GM15510 (cell line): Measurements from ENCODE around the gene PPARGC1A.

Source experiments
- POLR2A ChIP-seq: IDR thresholded peaks from 3 replicates; pipeline ENCODE4 v1.6.1; 2011; ENCODE audit warnings: borderline replicate concordance; ENCODE audit not compliant: insufficient read length; ENCODE audit errors: extremely low read depth

The PPARGC1A gene, protein sequence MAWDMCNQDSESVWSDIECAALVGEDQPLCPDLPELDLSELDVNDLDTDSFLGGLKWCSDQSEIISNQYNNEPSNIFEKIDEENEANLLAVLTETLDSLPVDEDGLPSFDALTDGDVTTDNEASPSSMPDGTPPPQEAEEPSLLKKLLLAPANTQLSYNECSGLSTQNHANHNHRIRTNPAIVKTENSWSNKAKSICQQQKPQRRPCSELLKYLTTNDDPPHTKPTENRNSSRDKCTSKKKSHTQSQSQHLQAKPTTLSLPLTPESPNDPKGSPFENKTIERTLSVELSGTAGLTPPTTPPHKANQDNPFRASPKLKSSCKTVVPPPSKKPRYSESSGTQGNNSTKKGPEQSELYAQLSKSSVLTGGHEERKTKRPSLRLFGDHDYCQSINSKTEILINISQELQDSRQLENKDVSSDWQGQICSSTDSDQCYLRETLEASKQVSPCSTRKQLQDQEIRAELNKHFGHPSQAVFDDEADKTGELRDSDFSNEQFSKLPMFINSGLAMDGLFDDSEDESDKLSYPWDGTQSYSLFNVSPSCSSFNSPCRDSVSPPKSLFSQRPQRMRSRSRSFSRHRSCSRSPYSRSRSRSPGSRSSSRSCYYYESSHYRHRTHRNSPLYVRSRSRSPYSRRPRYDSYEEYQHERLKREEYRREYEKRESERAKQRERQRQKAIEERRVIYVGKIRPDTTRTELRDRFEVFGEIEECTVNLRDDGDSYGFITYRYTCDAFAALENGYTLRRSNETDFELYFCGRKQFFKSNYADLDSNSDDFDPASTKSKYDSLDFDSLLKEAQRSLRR

DNA sequence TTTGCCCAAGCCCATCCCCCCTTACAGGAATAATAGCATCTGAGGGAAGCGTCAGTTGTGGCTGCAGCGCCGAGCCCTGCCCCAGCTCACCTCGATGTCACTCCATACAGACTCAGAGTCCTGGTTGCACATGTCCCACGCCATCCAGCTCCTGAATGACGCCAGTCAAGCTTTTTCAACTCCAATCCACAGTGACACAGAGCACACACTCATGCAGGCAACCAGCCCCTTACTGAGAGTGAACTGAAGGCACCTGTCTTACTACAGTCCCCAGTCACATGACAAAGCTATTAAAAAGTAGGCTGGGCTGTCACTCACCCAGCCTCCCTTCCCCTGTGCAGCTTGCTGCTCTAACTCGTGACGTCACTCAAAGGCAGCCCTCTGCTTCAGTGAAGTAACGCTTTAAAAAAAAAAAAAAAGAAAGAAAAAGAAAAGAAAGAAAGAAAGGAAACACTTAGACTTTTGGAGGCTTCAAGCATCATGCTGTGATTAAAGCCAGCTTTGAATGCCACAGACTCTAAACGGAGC, at the start of gene PPARGC1A:
TSS of gene PPARGC1A (minus strand) at position 234 of the 528 bp plus-strand sequence. CDS start at position 144, 90 bp downstream.
- TF ChIP-seq POLR2A, result no peak

DNA sequence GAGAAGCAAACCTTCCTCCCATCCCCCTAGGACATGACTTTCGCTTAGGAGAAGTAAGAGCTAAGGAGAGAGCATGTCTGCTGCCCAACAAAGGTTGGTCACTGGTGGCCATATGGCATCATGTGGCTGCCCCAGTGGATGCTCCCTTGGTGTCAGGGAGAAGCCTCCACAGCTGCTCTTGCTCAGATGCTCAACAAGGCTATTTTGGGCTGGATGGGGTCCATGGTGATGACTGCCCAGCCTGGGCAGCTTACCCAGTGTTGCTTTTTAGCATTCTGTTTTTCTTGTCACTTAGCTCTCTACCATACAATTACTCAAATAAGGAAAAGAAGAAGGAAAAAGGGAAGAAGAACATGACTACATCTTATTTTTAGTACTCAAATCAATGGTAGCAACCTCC, 48.9 kb upstream of the PPARGC1A start:
- TF ChIP-seq POLR2A, result no peak

DNA sequence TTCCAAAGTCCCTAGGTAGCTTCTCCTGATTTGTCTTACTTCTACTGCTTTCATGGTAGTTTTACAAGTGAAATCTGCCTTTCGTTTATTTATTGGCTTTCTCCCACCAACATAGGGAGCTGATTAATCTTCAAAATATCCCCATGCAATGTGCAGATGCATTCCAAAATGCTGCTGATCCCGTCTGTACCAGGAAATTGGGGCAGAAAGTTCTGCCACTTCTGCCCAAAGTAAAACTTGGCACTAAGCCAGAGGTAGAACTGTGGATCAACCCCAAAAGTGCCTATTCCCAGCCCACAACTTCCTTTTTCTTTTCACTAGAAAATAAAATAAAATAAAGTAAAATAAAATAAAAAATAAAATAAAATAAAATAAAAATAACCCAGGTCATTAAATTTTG, 47.3 kb upstream of the PPARGC1A start:
- no peak for TF ChIP-seq POLR2A

DNA sequence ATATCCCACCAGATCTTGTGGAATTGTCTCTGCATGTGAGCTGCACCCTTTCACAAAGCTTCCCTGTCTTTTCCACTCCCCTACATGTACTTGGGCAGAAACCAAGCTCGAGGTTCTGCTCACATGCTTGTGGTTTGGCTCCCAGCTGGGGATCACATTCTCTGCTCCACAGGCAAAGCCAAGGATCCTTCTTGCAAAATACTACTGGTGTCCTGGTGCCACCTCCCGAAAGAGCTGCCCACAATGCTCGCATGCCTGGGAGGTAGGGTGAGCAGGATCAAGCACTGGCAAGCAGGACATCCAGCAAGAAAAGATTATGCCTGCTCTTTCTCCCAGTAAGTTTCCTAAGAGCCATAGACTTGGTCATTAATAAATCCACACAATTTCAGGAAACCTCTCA, 45.1 kb upstream of the PPARGC1A start:
- TF ChIP-seq POLR2A, result no peak

DNA sequence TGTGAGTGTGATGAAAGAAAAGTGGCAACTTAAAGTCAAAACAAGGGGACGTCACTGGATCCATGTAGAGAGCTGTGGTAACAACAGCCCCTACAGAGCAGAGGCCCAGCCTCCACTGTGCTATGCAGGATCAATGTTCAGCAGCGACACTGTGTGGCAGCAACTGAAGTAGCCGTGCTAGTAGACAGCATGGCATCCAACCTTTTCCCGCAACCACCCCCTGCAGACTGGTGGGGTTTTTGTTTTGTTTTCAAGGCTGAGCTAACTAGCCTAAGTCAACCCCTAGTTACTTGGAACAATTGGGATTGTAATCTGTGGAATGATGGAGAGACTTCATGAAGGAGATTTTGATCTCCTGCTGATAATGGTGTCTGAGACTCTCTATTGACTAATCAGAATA, 44.4 kb upstream of the PPARGC1A start:
- TF ChIP-seq POLR2A, result no peak

DNA sequence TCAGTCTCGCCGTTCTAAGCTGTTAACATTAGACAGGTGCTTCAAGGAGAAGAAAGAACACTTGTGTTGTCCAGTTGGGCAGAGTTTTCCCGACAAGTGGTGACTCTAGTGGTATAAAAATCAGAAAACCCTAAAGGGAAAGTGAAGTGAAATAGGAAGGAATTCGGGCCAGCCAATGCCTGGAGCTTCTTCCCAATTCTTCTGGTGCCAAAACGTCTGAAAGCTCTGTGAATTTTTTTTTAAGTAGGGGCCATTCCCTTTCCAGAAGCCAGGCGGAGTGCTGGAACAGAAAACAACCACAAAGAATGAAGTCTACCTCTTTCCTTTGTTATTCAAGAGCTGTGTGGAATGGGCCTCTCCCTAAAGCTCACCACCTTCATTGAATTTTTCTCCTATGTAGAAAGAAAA, 43.1 kb upstream of the PPARGC1A start:
- TF ChIP-seq POLR2A, result no peak

DNA sequence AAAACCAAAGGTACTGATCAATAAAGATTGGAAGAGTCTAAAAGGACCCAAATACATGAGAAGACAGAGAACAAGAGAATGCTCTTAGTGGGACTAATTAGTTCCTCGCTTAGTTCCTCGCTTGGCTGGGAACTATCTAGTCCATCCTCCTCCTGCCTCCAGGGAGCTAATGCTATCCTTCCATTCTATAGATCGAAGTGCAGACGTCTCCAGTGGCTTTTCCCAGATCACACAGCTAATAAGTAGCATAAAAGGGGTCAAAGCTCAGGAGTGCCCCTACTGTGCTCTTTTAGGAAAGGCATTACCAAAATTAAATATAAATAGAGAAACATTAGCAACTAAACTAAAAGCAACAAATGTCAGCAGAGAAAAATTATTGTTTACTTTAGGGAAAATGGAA, 42.3 kb upstream of the PPARGC1A start:
- no peak for TF ChIP-seq POLR2A

DNA sequence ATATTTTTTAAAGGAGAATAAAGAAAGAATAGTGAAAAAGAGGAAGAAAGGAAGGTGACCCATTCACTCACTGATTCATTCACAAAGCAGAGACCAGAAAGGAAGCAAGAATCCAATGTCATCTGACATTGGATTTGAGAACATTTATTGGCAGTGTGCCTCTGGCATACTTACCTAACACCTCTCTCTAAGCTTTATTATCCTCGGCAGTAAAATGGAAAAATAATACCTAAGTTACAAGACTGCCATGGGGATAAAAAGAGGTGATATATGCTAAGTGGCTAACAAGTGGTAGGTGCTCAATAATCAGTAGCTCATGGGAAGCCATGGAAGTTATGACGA, 41.6 kb upstream of the PPARGC1A start:
- no peak for TF ChIP-seq POLR2A

DNA sequence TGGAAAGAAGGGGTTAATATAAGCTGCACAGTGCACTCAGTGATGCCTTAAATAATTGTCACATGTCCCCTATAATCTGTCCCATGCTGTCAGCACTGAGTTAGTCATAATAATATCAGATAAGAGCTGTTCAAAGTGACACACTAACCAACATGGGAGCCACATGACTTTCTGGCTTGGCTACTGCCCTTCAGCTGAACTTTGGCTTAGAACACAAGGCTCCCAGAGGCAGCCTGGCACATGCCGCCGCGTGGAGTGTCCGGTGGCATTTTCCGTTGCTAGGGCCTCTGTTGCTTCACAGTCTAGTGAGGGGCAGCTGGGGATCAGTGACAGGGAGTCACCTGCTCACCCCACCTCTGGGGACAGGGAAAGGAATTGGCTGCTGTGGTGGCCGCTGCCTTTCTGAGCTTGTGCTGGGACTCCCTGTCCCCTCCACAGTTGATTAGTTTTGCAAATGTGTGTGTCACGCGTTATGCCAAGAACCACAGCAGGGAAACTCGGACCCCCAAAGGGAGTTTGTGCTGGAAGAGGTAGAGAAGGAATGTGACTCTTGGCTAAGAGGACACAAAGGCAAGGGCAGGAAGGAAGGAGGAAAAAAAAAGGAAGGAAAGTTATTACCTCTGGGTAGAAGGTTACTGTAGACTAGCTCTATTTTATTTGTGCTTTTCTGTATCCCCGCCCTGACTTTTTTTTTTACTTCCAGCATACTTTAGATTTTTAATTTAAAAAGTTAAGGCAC, 41.1 kb upstream of the PPARGC1A start:
- no peak for TF ChIP-seq POLR2A

DNA sequence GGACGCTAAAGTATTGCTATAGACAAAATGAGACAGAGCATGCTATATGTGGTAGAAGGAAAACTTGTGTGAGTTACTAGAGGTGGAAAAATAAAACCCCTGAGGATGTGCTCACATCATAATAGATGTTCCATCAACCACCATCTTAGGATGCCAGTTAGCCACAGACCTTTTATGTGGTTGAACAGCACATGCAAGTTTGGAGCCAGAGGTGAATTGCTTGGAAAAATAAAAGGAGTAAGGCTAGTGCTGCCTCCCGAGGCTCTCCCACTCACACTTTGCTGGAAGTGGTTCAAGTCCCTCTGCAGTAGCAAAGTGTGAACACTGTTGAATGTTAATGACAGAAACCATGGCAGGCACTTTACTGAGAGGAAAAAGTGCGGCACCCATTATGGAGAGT, 39.4 kb upstream of the PPARGC1A start:
- TF ChIP-seq POLR2A, result no peak

DNA sequence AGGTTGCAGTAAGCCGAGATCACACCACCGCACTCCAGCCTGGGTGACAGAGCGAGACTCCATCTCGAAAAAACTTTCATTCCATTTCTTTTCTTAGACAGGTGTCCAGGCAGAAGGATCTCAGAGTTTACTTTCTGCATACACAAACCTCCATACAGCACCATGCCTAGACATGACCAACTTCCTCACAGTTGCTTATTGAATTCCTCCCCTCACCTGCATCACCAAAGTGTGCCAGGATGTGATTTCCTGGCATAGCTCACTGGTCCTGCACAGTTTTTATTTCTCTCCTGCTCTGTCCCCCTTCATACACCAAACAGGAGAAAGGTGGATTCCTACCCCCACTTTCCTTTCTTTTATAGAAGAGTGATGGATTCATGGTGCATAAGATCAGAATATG, 34.7 kb upstream of the PPARGC1A start:
- no peak for TF ChIP-seq POLR2A

DNA sequence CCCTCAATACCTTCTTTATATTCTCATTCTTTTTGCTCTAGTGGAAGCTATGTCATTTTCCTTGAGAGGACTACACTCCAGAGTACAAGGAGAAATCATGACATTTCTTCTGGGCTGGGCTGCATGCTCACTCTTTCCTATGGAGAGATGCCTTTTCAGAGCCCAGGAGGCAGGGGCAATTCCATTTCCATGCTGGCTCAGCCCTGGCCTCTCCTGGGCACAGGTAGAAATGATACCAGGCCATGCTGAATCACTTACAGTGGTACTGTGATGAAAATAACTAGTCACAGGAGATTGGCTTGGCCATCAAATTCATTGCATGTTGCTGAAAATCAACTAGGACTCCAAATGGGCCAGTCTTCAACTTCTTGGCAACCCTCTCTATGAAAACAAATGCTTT, 34.0 kb upstream of the PPARGC1A start:
- TF ChIP-seq POLR2A, result no peak

DNA sequence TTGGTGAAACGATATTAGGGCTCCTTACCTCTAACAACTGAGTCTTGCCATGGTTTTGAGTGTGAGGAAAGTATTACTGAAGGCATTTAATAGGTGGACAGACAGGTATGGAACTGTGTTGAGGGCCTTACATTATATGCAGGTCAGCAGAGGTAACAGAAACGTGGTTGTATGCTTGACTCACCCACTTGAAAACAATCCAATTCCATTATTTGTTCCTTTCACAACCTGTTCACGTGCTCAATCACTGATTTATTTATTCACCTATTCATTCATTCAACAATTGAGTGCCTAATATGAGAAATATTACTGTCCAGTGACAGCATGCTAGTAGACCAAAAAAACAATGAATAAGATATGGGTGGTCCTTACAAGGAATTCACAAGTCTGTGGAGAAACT, 33.3 kb upstream of the PPARGC1A start:
- no peak for TF ChIP-seq POLR2A

DNA sequence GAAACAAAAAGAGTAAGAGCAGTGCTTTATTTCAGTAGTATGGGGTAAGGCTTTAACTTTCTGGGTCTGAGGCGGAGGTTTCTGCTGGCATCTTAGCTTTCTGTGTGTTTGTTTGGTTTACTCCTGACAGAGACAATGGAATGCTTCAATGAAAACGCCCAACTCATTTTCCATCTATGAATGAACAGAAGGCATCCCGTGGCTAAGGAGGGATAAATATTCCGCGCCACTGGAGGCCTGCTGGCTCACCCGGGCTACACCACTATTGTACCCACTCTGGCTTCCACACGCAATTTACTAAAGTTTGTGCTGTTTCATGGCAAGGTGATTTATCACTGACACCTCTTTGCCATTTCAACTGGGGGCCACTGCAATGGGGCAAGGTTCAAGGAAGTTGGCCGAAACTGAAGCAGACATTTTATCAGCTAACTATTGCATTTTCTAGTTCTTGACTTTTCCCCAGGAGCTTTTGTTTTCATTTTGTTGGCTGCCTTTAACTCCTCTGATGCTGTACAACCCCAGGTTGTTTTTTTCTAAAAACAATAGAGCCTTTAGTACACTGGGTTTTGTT, 32.8 kb upstream of the PPARGC1A start:
- no peak for TF ChIP-seq POLR2A

DNA sequence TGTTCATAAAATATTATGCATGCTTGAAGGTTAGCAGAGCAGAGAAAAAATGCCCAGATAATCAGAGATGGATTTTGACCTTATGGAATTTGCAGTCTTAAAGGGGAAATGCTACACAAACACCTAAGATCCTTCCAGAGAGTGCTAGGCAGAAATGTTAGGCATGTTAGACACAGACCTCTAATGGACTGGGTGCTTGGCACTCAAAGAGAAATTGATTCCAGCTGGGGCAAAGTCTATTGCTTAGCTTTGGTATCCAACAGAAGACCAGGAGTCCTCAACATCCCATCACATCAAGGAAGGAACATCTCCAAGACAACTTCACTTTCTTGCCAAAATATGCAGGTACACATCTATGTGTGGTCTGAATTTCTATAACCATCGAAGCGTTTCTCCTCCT, 32.2 kb upstream of the PPARGC1A start:
- no peak for TF ChIP-seq POLR2A
